Activated CD8-positive, alpha-beta memory T cell treated with anti-CD3 and anti-CD28 coated beads, Interleukin-2, amount 50 U/mL, for 24 hours (primary cell): ENCODE data around the gene TRAP1.
A peak's percentile ranks its signal among the peaks of the same experiment; 100 is the strongest.

Experiments
- DNase-seq: peaks from one replicate; pipeline ENCODE4 v3.0.0-alpha.2; 2020; ENCODE audit errors: extremely low read depth

TRAP1 gene

GRCh38 chr16:3717235-3718018 is at the start of gene TRAP1:
Gene TRAP1, minus strand, starts transcription at chr16:3717524. Its CDS starts 16 bp downstream, at chr16:3717508.
- DNase-seq = peak; percentile 67

GRCh38 chr16:3766177-3766576 is 48.9 kb upstream of the TRAP1 start:
- no peak for DNase-seq

DNA sequence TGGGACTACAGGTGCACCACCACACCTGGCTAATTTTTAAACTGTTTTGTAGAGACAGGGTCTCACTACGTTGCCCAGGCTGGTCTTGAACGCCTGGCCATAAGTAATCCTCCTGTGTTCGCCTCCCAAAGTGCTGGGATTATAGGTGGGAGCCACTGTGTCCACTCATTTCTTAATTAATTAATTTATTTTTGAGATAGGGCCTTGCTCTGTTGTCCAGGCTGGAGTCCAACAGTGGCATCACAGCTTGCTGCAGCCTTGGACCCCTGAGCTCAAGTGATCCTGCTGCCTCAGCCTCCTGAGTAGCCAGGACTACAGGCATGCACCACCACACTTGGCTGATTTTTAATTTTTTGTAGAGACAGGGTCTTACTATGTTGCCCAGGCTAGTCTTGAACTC is 47.1 kb upstream of the TRAP1 start:
- DNase-seq = no peak

DNA sequence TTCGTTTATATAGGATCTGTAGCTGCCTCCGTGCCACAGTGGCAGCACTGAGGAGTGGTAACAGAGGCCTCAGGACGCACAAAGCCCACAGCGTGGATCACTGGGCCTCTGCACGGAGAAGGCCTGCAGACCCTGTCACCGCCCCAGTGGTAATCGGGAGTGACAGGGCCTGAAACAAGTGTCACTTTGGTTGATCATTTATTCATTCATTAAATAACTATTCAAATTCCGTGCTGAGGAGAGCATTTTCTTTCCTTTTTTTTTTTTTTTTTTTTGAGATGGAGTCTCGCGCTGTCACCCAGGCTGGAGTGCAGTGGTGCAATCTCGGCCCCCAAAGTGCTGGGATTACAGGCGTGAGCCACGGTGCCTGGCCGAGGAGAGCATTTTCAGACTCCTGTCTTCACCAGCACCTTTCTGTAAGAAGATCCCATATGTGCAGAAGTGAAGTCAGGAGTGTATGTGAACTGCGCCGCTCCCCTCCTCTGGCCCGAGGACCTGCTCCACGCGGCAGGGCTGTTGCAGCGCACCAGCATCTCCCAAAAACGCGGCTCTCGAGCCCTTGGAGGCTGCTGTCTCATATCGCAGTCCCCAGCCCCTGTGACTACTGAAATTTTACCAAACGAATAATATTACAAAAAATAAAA is 44.9 kb upstream of the TRAP1 start:
- no peak for DNase-seq

DNA sequence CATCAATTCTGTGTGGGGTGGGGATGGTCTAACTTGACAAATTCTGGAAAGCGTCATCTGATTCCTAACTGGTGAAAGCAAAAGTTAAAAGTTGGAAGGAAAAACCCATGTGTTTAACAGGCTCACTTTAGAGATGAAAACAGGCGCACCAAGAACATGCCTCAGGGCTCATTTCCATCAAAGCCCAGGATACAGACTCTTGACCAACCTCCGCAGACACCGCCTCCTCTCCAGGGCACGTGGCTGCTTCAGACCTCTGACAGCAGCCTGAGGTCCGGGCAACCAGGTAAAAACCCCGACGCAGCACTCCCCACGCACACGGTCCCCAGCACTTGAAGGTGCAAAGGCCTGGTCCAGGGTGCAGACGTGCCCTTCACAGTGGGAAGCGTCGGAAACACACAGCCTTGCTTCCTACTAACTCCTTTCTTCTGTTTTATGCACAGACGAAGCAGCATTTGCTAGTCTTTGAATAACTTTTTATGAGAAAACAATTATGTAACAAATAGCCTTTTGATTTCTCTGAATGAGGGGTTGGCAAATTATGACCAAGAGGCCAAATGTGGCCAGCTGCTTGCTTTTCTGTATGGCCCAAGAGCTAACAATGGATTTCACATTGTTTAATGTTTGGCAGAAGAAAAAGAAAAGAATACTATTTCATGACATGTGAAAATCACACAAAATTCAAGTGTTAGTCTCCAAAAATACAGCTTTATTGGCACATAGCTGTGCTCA is 44.2 kb upstream of the TRAP1 start:
- no peak for DNase-seq

DNA sequence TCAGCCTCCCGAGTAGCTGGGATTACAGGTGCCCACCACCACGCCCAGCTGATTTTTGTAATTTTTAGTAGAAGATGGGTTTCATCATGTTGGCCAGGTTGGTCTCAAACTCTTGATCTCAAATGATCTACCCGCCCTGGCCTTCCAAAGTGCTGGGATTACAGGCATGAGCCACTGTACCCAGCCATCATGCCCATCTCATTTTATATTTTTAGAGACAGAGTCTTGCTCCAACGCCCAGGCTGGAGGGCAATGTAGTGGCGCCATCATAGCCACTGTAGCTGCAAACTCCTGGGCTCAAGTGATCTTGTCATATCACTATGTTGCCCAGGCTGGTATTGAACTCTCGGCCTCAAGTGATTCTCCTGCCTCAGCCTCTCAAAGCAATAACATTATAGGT is 43.2 kb upstream of the TRAP1 start:
- no peak for DNase-seq

- DNase-seq = no peak
These were observed 42.4 kb upstream of the TRAP1 start for GRCh38 chr16:3759736-3760135.

GRCh38 chr16:3756113-3756512 is 38.8 kb upstream of the TRAP1 start:
- no peak for DNase-seq

GRCh38 chr16:3755249-3755648 is 37.9 kb upstream of the TRAP1 start:
- DNase-seq = no peak

GRCh38 chr16:3754772-3755171 is 37.4 kb upstream of the TRAP1 start:
- DNase-seq = no peak

- DNase-seq = no peak
These were observed 36.9 kb upstream of the TRAP1 start for GRCh38 chr16:3754081-3754703.

DNA sequence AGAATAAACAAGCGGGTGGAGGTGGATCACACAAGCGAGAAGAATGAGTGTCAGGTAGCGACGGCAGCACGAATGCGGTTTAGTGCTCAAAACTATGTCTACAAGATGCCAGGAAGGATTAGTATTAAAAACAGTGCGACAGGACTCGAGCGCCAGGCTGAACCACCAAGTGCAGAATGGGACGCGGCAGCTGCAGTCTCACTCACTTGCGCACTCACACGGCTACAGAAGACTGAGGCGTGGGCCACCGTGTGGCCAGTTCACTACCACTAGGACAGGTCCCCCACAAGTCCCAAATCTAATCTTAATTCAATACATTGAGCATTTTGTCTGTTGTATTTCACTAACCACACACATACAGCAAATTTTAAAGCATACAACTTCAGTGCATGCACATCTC is 35.7 kb upstream of the TRAP1 start:
- DNase-seq = no peak

GRCh38 chr16:3751878-3752277 is 34.6 kb upstream of the TRAP1 start:
- no peak for DNase-seq

GRCh38 chr16:3748307-3748706 is 31.0 kb upstream of the TRAP1 start:
- no peak for DNase-seq

- DNase-seq = no peak
These were observed 28.5 kb upstream of the TRAP1 start for GRCh38 chr16:3745751-3746355.

GRCh38 chr16:3744018-3744417 is 26.7 kb upstream of the TRAP1 start:
- DNase-seq = no peak

- DNase-seq = no peak
These were observed 23.6 kb upstream of the TRAP1 start for GRCh38 chr16:3740934-3741333.

DNA sequence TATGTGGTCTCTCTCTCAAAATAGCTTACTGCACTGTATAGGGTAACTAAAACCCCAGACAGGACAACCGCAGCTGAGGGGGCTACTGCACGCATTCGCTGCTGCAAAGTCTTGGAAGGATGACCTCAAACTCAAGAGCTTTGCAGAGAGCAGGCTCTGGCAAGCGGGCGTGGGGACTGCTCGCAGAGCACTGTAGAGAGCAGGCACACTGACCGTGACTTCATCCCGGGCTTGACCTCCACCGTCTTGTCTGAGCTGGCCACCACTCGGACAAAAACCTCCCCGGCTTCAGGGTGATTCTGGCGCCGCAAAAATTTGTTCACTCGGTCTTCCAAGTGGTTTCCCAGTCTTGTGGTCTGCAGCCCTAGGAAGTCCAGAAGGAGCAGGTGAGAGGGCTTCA is 22.9 kb upstream of the TRAP1 start:
- no peak for DNase-seq

- no peak for DNase-seq
These were observed 22.3 kb upstream of the TRAP1 start for GRCh38 chr16:3739636-3740035.

- no peak for DNase-seq
These were observed 21.2 kb upstream of the TRAP1 start for GRCh38 chr16:3738541-3738940.

DNA sequence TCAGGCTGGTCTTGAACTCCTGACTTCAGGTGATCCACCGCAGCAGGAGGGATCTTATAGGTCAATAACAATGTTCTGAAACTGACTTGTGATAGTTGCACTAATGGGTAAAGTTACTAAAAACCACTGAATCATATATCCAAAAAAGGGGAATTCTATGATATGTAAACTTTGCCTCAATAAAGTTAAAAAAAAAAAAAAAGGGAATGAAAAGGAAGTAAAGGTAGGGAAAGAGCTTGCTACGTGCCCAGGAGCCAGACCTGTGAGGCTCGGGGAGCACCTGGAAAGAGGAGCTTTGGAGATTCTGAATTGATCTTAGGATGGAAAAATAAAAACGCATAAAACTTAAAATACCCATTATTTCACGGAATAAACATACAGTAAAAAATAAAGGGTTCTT is 20.8 kb upstream of the TRAP1 start:
- no peak for DNase-seq

DNA sequence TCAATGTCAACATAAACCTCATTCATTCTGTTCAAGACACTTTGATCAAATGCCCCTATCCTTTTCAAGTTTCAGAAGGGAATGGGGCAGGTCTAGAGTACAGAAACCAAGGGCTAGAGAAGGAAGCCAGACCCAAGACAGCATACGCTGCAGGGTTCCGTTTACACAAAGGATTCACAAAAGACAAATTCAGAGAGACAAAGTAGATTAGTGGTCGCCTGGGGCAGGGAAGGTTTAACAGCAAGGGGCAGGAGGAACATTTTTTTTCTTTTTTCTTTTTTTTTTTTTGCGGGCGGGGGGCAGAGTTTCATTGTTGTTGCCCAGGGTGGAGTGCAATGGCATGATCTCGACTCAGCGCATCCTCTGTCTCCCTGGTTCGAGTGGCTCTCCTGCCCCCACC is 19.9 kb upstream of the TRAP1 start:
- no peak for DNase-seq
